HEK293 (cell line): ENCODE data around the gene SEPTIN12.

Experiments used
- CTCF ChIP-seq: fragments of 450-650 bp; formaldehyde crosslinking; IDR thresholded peaks from 2 replicates; pipeline ENCODE4 v1.5.1; 2016; ENCODE audit warnings: missing biosample characterization, missing genetic modification characterization
- KLF1 ChIP-seq: fragments of 450-650 bp; formaldehyde crosslinking; IDR thresholded peaks from 2 replicates; pipeline ENCODE4 v1.5.1; 2016; ENCODE audit warnings: missing biosample characterization, missing genetic modification characterization
- KLF7 ChIP-seq: fragments of 450-650 bp; formaldehyde crosslinking; IDR thresholded peaks from 2 replicates; pipeline ENCODE4 v1.5.1; 2016; ENCODE audit warnings: missing biosample characterization, missing genetic modification characterization, borderline replicate concordance
- PATZ1 ChIP-seq: fragments of 450-650 bp; formaldehyde crosslinking; IDR thresholded peaks from 2 replicates; pipeline ENCODE4 v1.5.1; 2016; ENCODE audit warnings: missing biosample characterization, missing genetic modification characterization
- ZNF121 ChIP-seq: fragments of 450-650 bp; formaldehyde crosslinking; IDR thresholded peaks from 2 replicates; pipeline ENCODE4 v1.5.1; 2016; ENCODE audit warnings: missing biosample characterization, missing genetic modification characterization
- ZNF707 ChIP-seq: fragments of 450-650 bp; formaldehyde crosslinking; IDR thresholded peaks from 2 replicates; pipeline ENCODE4 v1.5.1; 2016; ENCODE audit warnings: missing biosample characterization, missing genetic modification characterization
- ZNF777 ChIP-seq: fragments of 450-650 bp; formaldehyde crosslinking; IDR thresholded peaks from 2 replicates; pipeline ENCODE4 v1.5.1; 2017; ENCODE audit warnings: missing biosample characterization, missing genetic modification characterization, borderline replicate concordance
- ZNF830 ChIP-seq: fragments of 450-650 bp; IDR thresholded peaks from 2 replicates; pipeline ENCODE4 v1.5.0; 2018; ENCODE audit warnings: missing biosample characterization, missing genetic modification characterization, low read depth, mild to moderate bottlenecking, moderate library complexity

GRCh38 chr16:4763791-4764190 is 24.4 kb downstream of the SEPTIN12 start:
- no peak for TF ChIP-seq ZNF777 (tag by site-specific recombination)
- TF ChIP-seq ZNF830 (tag by site-specific recombination): no peak
- TF ChIP-seq KLF1 (tag by site-specific recombination): no peak
- TF ChIP-seq CTCF (tag by site-specific recombination): no peak
- no peak for TF ChIP-seq PATZ1 (tag by site-specific recombination)
- TF ChIP-seq KLF7: no peak
- TF ChIP-seq ZNF121: no peak
- TF ChIP-seq ZNF707 (tag by site-specific recombination): no peak
